GM21717 (cell line): Measurements from ENCODE around the gene SEC24C.
A peak's percentile ranks its signal among the peaks of the same experiment; 100 is the strongest.

Experiments
- ATAC-seq: cut with Tn5 transposase; IDR thresholded peaks from one replicate; pipeline ENCODE4 v1.9.1; 2021; ENCODE audit warnings: mild to moderate bottlenecking, moderate library complexity; ENCODE audit not compliant: unreplicated experiment

Gene SEC24C

DNA sequence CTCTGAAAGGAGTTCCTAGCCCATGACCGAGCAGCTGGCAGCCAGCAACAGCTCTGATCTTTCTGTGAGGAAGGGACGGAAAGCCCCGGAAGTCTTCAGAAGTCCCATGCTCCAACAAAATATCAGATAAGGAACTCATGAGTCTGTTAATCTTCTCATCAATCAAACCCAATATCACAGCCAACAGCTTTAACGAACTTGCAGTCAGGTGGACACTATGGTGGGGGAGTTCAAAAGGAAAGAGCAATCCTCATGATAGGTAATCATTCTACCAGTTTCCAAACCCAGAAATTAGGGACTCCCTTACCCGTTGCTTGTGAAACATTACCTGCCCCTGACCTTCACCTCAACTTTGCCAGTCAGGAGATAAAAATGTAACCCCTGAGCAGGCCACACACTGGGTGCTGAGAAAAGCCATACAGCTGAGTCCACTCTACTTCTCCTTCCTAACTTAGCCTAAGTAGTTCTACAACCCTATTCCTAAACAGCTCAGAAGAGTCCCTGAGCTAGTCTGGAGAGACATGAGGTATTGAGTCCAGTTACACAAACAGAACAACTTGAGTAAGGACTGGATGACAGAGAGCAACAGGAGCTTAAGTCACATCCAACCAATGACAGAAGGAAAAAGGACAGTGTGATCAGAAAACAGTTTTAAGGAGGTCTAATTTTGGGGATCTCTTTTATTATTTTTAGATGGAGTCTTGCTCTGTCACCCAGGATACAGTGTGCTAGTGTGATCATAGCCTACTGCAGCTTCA, 65.1 kb downstream of the SEC24C start:
- ATAC-seq: no peak

GRCh38 chr10:73810358-73810734, 66.2 kb downstream of the SEC24C start:
- no peak for ATAC-seq

- ATAC-seq: peak; percentile 24
Measured at GRCh38 chr10:73810735-73811465, 66.7 kb downstream of the SEC24C start.

DNA sequence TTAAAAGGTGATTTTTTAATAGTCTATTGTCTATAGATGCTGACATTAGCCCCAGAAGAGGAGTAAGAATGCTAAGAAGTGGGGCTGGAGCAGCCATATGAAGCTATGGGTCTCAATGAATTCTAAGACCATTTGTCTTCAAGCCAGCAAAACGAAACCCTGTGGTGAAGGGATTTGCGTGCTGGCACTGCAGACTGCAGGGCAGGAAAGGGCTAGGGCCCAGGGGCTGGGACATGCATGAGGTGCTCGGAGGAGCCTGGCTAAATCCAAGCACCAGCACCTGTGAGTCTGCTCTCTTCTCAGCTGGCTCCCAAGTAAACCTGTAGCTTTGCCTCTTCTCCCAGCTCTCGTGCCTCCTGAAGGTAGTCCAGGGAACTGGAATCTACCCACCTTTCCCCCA, 68.5 kb downstream of the SEC24C start:
- no peak for ATAC-seq

- ATAC-seq: no peak
Measured at GRCh38 chr10:73813333-73813732, 69.2 kb downstream of the SEC24C start.

- ATAC-seq: no peak
Measured at GRCh38 chr10:73814276-73814895, 70.2 kb downstream of the SEC24C start.

DNA sequence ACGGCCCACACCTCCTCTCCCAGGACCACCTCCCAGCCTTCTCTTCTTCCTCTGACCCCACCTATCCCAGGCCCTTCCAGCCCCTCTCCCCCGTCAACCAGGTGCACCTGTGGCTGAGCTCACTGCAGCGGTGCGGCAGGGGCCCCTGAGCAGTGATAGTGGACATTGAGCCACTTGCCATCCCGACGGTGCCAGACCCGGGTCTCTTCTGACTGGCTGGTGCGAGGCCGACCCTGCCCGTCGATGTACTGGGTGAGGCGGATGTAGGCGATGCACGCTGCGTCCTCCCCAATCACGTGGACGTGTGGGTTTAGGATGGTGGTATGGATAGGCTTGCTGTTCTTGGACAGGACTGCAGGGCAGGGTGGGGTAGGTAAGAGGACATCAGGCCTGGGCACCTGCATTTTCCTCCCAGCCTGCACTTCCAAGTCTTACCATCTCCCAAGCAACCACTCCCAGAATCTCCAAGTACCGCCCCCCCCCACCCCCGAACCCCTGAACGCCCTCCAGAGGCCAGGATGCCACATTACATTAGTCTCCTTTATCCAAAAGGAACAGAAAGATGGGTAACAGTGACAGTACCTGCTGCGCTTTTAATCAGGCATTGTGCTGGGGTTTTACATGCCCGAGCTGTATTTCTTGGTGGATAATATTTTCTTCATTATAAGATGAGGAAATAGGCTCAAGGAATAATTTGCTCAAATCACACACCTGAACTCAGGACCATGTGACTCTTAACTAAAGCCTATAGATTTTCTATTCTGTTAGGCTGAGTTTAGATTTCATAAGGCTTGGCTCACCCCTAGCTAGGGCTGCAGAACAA, 70.9 kb downstream of the SEC24C start:
- ATAC-seq: no peak

DNA sequence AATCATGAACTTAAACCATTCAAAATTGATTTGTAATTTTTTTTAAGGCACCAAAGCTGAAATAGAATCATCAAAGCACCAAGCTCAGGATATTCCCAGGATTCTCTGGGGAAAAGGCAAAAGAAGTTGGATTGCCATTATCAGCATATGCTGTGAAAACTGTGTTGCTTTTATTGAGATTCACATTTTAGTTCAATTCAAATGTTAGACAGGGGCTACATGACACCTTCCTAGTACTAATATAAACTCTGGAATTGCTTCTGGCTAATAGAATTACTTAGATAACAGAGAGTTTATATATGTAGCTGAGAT, 71.5 kb downstream of the SEC24C start:
- no peak for ATAC-seq

- ATAC-seq: no peak
Measured at GRCh38 chr10:73816917-73817729, 73.0 kb downstream of the SEC24C start.

- ATAC-seq: no peak
Measured at GRCh38 chr10:73817826-73818225, 73.7 kb downstream of the SEC24C start.

- ATAC-seq: no peak
Measured at GRCh38 chr10:73818402-73818801, 74.2 kb downstream of the SEC24C start.

GRCh38 chr10:73819081-73819480, 74.9 kb downstream of the SEC24C start:
- ATAC-seq: no peak

DNA sequence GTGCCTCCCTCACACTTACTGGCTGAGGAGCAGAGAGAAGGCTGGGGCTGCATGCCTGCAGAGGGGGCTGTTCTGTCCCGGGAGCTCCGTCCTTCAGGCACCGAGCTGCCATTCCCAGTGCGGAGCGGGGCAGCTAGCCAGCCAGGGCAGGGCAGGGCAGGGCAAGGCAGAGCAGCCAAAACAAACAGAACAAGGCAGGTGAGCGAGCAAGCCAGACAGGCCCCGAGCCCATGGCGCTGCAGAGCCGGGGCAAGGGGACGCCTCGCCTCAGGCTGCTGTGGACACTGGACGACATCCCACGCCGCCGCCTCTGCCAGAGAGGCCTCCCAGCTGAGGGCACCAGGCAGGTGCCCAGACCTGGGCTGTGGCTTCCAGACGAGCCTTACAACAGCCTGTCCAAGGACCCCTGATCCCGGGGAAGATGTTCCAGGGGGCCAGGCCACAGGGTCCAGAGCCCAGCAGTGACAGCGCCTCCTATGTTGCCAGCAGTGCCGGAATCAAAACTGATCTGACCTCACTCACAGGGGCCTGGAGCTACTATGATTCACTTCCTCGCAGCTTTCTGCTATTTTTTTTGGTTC, 75.4 kb downstream of the SEC24C start:
- no peak for ATAC-seq
